HEK293T (cell line): Measurements from ENCODE around the gene PCDHA9.
"Not testable (repeated sequence)": the region's sequence is repeated elsewhere in the genome, so short reads cannot be mapped to it uniquely, and the experiment has no call there.

Experiments used
- CTCF ChIA-PET: fragments of 350-600 bp; formaldehyde crosslinking; extraction: SDS; loops from one replicate; lab custom pipeline; 2021; ENCODE audit warnings: antibody characterized with exemption, inconsistent platforms; lab: Yijun Ruan, JAX
- POLR2A ChIA-PET: fragments of 350-600 bp; formaldehyde crosslinking; extraction: SDS; loops from one replicate; lab custom pipeline; 2020; ENCODE audit warnings: antibody characterized with exemption, inconsistent platforms; lab: Yijun Ruan, JAX
- DNase-seq: peaks from one replicate; pipeline ENCODE4 v3.0.0; 2012; ENCODE audit warnings: mixed read lengths; ENCODE audit errors: extremely low spot score
- ARNT ChIP-seq: fragments of 450-650 bp; IDR thresholded peaks from 2 replicates; pipeline ENCODE4 v1.6.1; 2017; ENCODE audit warnings: mild to moderate bottlenecking
- BHLHE40 ChIP-seq: fragments of 450-650 bp; IDR thresholded peaks from 2 replicates; pipeline ENCODE4 v1.6.1; 2016; ENCODE audit warnings: mild to moderate bottlenecking, moderate library complexity, borderline replicate concordance
- CTBP1 ChIP-seq: fragments of 450-650 bp; IDR thresholded peaks from 2 replicates; pipeline ENCODE4 v1.6.1; 2016; ENCODE audit warnings: borderline replicate concordance
- ELF4 ChIP-seq: fragments of 450-650 bp; IDR thresholded peaks from 2 replicates; pipeline ENCODE4 v1.6.1; 2017; ENCODE audit warnings: antibody characterized with exemption
- FOXA1 ChIP-seq: fragments of 450-650 bp; IDR thresholded peaks from 2 replicates; pipeline ENCODE4 v1.6.1; 2016; ENCODE audit warnings: mild to moderate bottlenecking
- FOXK2 ChIP-seq: fragments of 450-650 bp; IDR thresholded peaks from 2 replicates; pipeline ENCODE4 v1.6.1; 2016; ENCODE audit warnings: mild to moderate bottlenecking
- FOXM1 ChIP-seq: fragments of 450-650 bp; IDR thresholded peaks from 2 replicates; pipeline ENCODE4 v1.6.1; 2017; ENCODE audit warnings: mild to moderate bottlenecking, borderline replicate concordance
- HDGF ChIP-seq: fragments of 450-650 bp; IDR thresholded peaks from 2 replicates; pipeline ENCODE4 v1.6.1; 2017; ENCODE audit warnings: antibody characterized with exemption, borderline replicate concordance
- L3MBTL2 ChIP-seq: fragments of 450-650 bp; conservative IDR thresholded peaks from 2 replicates; pipeline ENCODE4 v1.6.1; 2016; ENCODE audit warnings: mild to moderate bottlenecking
- LEF1 ChIP-seq: fragments of 450-650 bp; IDR thresholded peaks from 2 replicates; pipeline ENCODE4 v1.6.1; 2017; ENCODE audit warnings: mild to moderate bottlenecking, borderline replicate concordance
- NFRKB ChIP-seq: fragments of 450-650 bp; IDR thresholded peaks from 2 replicates; pipeline ENCODE4 v1.6.1; 2016; ENCODE audit warnings: mild to moderate bottlenecking, moderate library complexity
- SP1 ChIP-seq: fragments of 450-650 bp; IDR thresholded peaks from 2 replicates; pipeline ENCODE4 v1.6.1; 2017
- SUZ12 ChIP-seq: fragments of 450-650 bp; IDR thresholded peaks from 2 replicates; pipeline ENCODE4 v1.6.1; 2016; ENCODE audit warnings: mild to moderate bottlenecking
- TARDBP ChIP-seq: fragments of 450-650 bp; IDR thresholded peaks from 2 replicates; pipeline ENCODE4 v1.6.1; 2016
- ZNF384 ChIP-seq: fragments of 450-650 bp; IDR thresholded peaks from 2 replicates; pipeline ENCODE4 v1.6.1; 2016
- TF ChIP-seq, protein P1 (sequence below): fragments of 450-650 bp; IDR thresholded peaks from 2 replicates; pipeline ENCODE4 v1.6.1; 2016

PCDHA9 gene

DNA sequence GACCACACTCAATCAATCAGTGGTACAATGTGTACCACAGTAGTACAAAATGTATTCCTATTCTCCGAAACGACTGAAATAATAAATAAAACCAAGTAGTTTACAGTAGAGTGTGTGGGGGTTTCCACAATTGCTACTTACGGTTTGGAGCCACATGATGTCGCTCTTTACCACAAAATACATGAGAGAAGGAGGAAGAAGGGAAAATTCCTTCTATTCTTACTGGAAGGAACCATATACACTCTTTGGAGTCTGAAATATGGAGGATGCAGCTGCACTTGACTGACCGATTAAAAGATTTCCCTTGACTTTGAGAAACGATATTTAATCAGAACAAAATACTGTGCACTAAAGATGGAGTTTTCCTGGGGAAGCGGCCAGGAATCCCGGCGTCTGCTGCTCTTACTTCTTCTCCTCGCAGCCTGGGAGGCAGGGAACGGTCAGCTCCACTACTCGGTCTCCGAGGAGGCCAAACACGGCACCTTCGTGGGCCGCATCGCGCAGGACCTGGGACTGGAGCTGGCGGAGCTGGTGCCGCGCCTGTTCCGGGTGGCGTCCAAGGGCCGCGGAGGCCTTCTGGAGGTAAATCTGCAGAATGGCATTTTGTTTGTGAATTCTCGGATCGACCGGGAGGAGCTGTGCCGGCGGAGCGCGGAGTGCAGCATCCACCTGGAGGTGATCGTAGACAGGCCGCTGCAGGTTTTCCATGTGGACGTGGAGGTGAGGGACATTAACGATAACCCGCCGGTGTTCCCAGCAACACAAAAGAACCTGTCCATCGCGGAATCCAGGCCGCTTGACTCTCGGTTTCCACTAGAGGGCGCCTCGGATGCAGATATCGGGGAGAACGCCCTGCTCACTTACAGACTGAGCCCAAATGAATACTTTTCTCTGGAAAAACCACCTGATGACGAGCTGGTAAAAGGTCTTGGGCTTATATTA lies 41.1 kb upstream of the PCDHA9 start, which contains the start of gene PCDHA4:
Gene PCDHA4 (plus strand): TSS at position 235 of the 942 bp plus-strand sequence.
- POLR2A ChIA-PET: no interaction called here
- no peak for DNase-seq
- CTCF ChIA-PET: interaction anchor here (1.2 kb wide), 1 partner anchor 14 kb away, joined by 3 read pairs; the partner anchor contains the start of gene PCDHA5
- no peak for TF ChIP-seq HDGF
- TF ChIP-seq FOXM1: no peak
- no peak for TF ChIP-seq SUZ12

DNA sequence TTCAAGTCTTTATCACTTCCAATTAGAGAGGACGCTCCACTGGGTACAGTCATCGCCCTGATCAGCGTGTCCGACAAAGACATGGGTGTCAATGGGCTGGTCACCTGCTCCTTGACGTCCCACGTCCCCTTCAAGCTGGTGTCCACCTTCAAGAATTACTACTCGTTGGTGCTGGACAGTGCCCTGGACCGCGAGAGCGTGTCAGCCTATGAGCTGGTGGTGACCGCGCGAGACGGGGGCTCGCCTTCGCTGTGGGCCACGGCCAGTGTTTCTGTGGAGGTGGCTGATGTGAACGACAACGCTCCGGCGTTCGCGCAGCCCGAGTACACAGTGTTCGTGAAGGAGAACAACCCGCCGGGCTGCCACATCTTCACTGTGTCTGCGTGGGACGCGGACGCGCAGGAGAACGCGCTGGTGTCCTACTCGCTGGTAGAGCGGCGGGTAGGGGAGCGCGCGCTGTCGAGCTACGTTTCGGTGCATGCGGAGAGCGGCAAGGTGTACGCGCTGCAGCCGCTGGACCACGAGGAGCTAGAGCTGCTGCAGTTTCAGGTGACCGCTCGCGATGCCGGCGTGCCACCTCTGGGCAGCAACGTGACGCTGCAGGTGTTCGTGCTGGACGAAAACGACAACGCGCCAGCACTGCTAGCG lies 39.8 kb upstream of the PCDHA9 start:
- POLR2A ChIA-PET, DNase-seq: not testable (repeated sequence)
- CTCF ChIA-PET: interaction anchor here (1.2 kb wide), 1 partner anchor 13 kb away, joined by 3 read pairs; the partner anchor contains the start of gene PCDHA5

DNA sequence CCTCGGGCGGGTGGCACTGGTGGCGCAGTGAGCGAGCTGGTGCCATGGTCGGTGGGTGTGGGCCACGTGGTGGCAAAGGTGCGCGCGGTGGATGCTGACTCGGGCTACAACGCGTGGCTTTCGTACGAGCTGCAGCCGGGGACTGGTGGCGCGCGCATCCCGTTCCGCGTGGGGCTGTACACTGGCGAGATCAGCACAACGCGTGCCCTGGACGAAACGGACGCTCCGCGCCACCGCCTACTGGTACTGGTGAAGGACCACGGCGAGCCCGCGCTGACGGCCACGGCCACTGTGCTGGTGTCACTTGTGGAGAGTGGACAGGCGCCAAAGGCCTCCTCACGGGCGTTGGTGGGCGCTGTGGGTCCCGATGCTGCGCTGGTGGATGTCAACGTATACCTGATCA lies 39.3 kb upstream of the PCDHA9 start:
- ChIA-PET POLR2A (no interaction called here), CTCF (no interaction called here)
- no peak for DNase-seq
- no peak for TF ChIP-seq SP1
- no peak for TF ChIP-seq ZNF384
- no peak for TF ChIP-seq FOXK2
- no peak for TF ChIP-seq TARDBP
- TF ChIP-seq ARNT: no peak
- no peak for TF ChIP-seq L3MBTL2
- no peak for TF ChIP-seq ELF4
- no peak for TF ChIP-seq NFRKB
- TF ChIP-seq FOXM1: no peak
- TF ChIP-seq BHLHE40: no peak
- TF ChIP-seq FOXA1: no peak

DNA sequence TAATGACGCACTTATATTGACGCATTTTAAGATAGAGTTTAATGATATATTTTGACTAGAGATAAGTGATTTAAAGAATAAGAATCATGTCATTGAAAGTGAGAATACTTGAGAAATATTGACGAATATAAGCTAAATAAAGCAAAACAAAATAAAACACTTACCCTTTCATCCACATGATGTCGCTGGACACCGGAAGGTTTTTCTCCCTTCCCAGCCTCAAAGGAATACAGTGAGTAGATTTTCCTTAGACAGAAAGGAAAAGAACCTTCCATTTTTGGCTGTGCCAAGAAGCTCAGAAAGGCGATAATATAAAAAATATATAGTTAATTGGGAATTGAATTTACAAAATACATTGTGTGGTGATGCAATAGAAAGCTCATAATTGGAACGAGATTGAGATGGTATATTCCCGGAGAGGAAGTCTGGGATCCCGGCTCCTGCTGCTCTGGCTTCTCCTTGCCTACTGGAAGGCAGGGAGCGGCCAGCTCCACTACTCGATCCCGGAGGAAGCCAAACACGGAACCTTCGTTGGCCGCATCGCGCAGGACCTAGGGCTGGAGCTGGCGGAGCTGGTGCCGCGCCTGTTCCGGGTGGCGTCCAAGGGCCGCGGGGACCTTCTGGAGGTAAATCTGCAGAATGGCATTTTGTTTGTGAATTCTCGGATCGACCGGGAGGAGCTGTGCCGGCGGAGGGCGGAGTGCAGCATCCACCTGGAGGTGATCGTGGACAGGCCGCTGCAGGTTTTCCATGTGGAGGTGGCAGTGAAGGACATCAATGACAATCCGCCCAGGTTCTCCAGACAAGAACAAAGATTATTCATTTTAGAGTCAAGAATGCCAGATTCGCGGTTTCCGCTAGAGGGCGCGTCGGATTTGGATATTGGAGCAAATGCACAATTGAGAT lies 26.6 kb upstream of the PCDHA9 start, which contains the start of gene PCDHA5:
Gene PCDHA5 (plus strand): TSS at position 239 of the 906 bp plus-strand sequence.
- CTCF ChIA-PET: interaction anchor here (0.5 to 1.0 kb wide), 3 partner anchors 14 to 20 kb away, joined by 3 read pairs; no protein-coding TSS in a partner anchor
- POLR2A ChIA-PET: no interaction called here
- peak; percentile 42 for DNase-seq
- TF ChIP-seq L3MBTL2: no peak
- no peak for TF ChIP-seq HDGF
- no peak for TF ChIP-seq FOXA1
- no peak for TF ChIP-seq SP1
- TF ChIP-seq FOXM1: no peak
- no peak for TF ChIP-seq ELF4
- TF ChIP-seq LEF1: no peak
- TF ChIP-seq ZNF384: no peak
- TF ChIP-seq ARNT: no peak

DNA sequence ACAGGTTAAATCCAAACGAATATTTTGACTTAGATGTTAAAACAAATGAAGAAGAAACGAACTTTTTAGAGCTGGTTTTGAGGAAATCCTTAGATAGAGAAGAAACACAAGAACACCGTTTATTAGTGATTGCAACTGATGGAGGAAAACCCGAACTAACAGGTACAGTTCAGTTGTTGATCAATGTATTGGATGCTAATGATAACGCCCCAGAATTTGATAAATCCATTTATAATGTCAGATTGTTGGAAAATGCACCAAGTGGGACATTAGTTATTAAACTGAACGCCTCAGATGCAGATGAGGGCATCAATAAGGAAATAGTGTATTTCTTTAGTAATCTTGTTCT lies 25.9 kb upstream of the PCDHA9 start:
- POLR2A ChIA-PET: no interaction called here
- no peak for DNase-seq
- TF ChIP-seq L3MBTL2: no peak
- TF ChIP-seq, protein P1, sequence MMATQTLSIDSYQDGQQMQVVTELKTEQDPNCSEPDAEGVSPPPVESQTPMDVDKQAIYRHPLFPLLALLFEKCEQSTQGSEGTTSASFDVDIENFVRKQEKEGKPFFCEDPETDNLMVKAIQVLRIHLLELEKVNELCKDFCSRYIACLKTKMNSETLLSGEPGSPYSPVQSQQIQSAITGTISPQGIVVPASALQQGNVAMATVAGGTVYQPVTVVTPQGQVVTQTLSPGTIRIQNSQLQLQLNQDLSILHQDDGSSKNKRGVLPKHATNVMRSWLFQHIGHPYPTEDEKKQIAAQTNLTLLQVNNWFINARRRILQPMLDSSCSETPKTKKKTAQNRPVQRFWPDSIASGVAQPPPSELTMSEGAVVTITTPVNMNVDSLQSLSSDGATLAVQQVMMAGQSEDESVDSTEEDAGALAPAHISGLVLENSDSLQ: no peak
- no peak for TF ChIP-seq TARDBP
- CTCF ChIA-PET: interaction anchor here (1.0 kb wide), 1 partner anchor 19 kb away, joined by 3 read pairs; no protein-coding TSS in a partner anchor

DNA sequence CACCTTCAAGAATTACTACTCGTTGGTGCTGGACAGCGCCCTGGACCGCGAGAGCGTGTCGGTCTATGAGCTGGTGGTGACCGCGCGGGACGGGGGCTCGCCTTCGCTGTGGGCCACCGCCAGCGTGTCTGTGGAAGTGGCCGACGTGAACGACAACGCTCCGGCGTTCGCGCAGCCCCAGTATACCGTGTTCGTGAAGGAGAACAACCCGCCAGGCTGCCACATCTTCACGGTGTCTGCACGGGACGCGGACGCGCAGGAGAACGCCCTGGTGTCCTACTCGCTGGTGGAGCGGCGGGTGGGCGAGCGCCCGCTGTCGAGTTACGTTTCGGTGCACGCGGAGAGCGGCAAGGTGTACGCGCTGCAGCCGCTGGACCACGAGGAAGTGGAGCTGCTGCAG lies 25.2 kb upstream of the PCDHA9 start:
- POLR2A ChIA-PET, CTCF ChIA-PET, DNase-seq: not testable (repeated sequence)

DNA sequence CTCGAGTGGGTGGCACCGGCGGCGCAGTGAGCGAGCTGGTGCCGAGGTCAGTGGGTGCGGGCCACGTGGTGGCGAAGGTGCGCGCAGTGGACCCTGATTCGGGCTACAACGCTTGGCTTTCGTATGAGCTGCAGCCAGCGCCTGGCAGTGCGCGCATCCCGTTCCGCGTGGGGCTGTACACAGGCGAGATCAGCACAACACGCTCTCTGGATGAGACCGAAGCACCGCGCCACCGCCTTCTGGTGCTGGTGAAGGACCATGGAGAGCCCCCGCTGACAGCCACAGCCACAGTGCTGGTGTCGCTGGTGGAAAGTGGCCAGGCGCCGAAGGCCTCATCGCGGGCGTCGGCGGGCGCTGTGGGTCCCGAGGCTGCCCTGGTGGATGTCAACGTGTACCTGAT lies 24.7 kb upstream of the PCDHA9 start:
- ChIA-PET CTCF (no interaction called here), POLR2A (no interaction called here)
- TF ChIP-seq CTBP1 (no peak), NFRKB (no peak), FOXA1 (no peak), ELF4 (no peak), TARDBP (no peak), LEF1 (no peak), FOXK2 (no peak), HDGF (no peak), SP1 (no peak), BHLHE40 (no peak), L3MBTL2 (no peak), ZNF384 (no peak), FOXM1 (no peak), ARNT (no peak), SUZ12 (no peak)
- TF ChIP-seq, protein P1: no peak
- DNase-seq: no peak
